Nucleus accumbens (tissue), 56 donors: Measurements from ENCODE around the gene GFAP.

Experiments
- DNase-seq, 56 donors: peaks; one replicate each; lab custom pipeline; 2025; lab: John Stamatoyannopoulos, UW

The GFAP gene

DNA sequence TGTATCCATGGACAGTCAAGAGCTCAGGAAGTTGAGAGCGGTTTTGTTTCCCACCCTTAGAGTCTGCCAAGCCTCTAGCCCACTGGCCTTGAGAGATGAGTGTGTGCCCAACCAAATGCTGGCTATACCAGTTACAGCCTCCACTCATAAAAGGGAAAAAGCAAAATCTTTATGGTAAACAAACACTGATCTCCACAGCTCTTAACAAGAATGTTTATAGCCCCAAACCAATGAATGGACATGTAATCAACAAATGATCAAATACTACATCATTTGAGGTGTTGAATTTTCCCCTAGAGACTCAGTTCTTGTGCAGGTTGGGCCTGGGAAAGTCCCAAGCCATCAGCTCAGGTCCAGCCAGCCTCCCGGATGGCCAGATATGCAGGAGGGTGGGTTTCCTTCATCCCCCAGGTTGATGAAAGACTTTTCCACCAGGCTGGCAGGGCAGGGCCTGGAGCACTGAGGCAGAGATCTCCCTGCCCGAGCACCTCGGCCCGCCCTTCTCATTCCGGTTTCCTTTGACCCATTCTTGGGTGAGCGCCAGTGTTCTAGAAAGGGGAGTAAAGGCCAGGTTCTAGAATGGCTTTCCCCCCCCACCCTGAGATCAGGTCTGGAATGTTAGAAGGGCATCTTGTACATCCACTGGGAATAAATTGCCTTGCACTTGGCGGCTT is 12.2 kb downstream of the GFAP start:
- DNase-seq, result no peak

DNA sequence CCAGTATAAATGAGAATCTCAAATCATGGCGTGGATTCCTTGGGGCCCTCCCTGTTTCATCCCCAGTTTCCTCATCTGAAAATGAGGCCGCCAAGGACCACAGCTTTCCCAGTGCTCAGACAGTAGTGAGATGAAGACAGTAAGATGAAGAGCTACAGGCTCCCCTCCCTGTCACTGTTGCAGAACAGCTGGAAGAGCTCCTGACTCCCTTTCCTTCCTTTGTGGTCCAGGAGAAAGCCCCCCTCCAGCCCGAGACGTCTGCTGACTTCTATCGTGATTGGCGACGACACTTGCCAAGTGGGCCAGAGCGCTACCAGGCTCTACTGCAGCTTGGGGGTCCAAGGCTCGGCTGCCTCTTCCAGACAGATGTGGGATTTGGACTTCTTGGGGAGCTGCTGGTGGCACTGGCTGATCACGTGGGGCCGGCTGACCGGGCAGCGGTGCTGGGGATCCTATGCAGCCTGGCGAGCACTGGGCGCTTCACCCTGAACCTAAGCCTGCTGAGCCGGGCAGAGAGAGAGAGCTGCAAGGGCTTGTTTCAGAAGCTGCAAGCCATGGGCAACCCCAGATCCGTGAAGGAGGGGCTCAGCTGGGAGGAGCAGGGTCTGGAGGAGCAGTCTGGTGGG is 13.1 kb downstream of the GFAP start:
- DNase-seq, result no peak

DNA sequence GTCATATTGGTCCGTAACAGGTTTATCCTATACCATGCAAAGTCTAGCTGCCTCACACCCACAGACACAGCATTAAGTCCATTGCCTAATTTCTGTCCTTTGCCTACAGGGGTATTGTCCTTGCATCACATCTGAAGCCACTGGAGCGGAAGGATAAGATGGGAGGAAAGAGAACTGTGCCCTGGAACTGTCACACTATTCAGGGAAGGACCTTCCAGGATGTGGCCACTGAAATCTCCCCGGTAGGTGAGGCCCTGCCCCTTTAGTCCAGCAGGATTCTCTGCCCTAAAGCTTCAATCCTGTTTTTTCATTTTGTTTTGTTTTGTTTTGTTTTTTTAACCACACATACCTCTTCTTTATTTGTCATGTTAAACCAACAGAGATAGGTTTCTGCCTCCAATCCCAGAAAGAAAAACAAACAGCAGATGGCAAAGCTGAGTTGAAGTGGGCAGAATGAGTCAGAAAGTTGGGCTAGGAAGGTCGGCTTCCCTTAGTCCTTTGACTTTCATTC is 13.8 kb downstream of the GFAP start:
- no peak for DNase-seq

DNA sequence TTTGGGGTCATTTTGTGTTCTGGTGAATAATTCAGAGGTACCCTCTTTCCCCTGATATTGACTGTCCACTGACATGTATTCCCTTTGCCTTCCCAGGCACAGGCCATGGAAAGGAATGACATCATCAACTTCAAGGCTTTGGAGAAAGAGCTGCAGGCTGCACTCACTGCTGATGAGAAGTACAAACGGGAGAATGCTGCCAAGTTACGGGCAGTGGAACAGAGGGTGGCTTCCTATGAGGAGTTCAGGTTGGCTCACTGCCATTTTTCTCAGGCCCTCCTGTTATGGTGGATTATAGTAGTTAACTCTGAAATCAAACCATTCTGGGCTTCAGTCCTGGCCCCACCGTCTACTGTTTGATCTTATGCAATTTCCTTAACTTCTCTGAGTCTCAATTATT is 14.4 kb downstream of the GFAP start:
- DNase-seq, result peak in 3 of 56 donors; percentile 17 to 58 (median 29)

- DNase-seq, result peak in 53 of 56 donors; percentile 76 to 100 (median 92)
Observed at GRCh38 chr17:44899074-44899782, 16.1 kb downstream of the GFAP start, which contains the start of gene EFTUD2. Gene EFTUD2, minus strand, starts transcription at chr17:44899445. Its CDS starts 4,924 bp downstream, at chr17:44894521.

DNA sequence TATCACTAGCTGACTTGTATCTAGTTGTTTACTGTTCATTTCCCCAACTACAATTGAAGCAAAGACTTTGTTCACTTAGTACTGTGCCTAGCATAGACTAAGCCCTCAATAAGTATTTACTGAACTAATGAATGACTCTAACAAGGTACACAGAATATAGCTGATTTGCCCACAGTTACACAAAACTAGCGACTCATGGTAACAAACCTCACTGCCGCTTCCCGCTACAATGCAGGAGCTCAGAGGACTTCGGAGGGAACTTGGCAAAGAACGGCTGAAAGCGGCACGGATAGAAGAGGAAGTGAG is 16.6 kb downstream of the GFAP start:
- no peak for DNase-seq

- no peak for DNase-seq
Observed at GRCh38 chr17:44894642-44895041, 20.7 kb downstream of the GFAP start.

- no peak for DNase-seq
Observed at GRCh38 chr17:44892250-44892649, 23.1 kb downstream of the GFAP start.

GRCh38 chr17:44889003-44889402 is 26.3 kb downstream of the GFAP start:
- DNase-seq, result no peak

DNA sequence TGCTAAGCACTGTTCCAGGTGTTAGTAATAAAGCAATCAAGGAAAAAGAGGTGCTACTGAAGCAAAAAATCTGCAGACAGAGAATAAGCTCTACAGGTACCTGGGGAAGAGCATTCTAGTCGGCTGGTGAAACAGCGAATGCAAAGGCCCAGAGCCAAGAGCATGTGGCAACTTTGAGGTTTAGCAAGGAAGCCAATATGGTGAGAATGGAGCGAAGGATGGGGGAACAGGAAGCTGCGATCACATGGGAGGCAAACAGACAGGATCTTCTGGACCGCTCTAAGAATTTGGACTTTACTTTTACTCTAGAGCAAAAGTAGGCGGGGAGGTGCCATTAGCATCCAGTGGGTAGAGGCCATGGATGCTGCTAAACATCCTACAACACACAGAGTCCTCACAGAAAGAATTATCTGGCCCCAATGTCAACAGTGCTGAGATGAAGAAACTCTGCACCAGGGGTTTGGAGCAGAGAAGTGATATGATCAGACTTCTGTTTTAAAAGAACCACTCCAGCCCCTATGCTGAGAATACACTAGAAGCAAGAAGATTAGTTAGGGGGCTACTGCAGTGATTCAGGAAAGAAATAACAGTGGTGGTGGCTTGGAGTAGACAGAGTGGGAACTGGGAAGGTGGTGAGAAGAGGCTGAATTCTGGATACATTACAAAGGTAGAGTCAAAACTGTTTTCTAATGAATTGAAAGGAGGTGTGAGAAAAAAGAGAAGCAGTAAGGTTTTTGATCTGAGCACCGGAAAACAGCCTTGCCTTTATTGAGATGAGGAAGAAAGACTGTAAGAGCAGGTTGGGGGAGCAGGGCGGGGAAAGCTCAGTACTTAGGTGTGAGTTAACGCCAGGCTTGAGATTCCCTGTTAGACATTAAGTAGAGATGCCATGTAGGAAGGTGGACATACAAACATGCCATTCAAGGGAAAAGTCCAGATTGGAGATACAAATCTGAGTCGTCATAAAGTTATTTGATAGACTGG is 27.0 kb downstream of the GFAP start:
- DNase-seq, result no peak

DNA sequence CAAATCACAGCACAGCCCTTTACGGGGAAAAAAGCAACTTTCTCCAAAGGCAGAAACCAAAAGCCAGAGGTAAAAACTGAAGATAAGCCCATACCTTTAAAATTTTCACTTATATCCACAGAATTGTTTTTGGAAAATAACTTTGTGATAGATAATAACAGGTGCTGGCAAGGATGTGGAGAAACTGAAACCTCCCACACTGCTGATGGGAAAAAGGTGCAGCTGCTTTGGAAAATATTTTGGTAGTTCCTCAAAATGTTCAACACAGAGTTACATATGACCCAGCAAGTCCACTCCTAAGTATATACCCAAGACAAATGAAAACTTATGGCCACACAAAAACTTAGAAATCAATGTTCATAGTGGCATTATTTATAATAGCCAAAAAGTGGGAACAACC is 28.3 kb downstream of the GFAP start:
- DNase-seq, result no peak

DNA sequence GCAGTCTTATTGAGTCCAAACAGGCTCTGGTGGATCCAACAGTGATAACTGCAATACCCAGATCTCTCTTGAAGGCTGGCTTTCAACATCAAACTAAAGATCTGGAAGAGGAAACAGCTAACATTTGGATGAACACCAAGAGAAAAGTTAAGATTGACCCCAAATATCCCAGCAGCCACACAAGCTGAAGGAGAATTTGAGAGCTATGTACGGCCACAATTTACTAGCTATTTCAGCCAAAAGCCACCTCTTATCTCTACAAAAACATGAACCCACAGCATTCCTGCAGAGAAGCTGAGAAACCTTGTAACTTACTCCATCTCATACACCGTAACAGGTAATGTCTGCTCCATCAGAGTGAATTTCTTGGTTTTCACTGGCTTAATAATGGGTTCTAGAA is 30.4 kb downstream of the GFAP start:
- DNase-seq, result no peak

- no peak for DNase-seq
Observed at GRCh38 chr17:44881145-44881544, 34.2 kb downstream of the GFAP start.

DNA sequence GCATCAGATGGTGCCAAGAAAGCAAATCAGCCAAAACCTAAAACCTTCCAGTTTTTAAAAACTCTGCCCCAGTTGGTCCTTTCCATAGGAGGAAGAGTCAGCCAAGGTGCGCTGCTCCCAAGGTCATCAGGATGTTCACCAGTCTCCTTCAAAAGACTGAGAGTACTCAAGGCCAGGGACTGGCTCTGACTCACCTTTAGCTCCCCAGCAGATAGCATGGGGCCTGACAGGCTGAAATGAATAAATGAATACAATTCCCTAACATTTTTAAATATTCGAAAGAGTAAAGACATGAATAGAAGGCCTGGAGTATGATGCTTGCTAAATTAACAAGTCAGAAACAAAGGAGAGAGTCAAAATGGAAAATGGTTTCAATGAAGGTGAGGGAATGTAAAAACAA is 35.2 kb downstream of the GFAP start:
- DNase-seq, result no peak

DNA sequence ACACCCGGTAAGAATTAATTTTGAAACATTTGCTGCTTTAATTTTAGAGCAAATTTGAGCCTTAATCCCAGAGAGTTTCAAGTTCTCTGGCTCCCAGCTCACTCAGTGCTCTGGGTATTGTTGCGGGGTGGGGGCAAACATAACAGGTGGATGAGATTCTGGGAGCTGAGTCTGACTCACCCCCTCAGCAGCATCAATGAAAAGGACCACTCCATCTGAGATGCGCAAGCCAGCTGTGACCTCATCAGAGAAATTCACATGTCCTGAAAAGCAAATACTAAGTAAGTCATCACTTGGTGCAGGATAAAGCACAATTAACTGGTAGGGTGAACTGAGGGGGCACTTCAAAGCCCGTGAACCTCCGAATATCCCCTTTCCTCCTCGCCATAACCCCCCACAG is 35.9 kb downstream of the GFAP start:
- DNase-seq, result no peak

DNA sequence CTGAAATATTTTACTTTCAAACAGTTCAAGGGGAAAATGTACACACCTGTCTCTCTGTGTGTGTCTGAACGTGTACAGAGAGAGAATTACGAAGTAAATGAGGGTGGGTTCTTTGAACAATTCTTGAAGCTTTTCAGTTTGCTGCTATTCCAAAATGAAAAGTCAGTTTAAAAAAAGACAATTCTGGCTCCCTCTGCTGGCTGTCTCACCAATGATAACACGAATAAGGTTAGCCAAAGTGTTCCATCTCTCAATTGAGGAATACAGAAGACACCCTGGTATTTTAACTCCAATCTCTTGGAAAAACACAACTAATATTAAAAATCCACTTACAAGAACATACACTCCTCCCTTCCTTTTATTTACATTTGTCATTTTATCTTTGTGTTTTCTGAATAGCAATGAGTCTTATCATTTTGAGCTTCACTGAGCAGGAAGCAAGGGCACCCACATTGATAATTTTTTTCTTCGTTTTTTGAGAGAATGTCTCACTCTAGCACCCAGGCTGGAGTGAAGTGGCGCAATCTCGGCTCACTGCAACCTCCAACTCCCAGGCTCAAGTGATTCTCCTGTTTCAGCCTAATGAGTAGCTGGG is 36.6 kb downstream of the GFAP start:
- peak in 5 of 56 donors; percentile 3 to 38 (median 8) for DNase-seq

DNA sequence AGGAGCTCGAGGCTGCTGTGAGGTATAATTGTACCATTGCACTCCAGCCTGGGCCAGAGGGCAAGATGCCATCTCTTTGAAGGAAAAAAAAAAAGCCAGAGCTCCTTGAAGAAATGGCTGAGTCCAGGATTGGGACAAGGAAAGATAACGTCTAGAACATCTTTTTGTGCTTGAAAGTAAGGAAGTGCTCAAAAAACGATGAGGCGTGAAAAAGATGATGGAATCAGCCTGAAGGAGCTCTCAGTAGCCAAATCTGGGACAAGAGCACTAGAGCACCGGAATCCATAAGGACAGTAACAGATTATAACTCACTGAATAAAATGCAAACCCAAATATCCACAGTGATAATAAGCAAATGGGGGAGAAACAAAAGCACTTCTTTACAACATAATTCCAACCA is 38.2 kb downstream of the GFAP start:
- no peak for DNase-seq

GRCh38 chr17:44875761-44876160 is 39.5 kb downstream of the GFAP start:
- DNase-seq, result no peak

GRCh38 chr17:44872131-44872768 is 43.0 kb downstream of the GFAP start:
- peak in 1 of 56 donors; percentile 5 for DNase-seq

GRCh38 chr17:44871556-44871955 is 43.7 kb downstream of the GFAP start:
- no peak for DNase-seq
